Measurements from ENCODE around the gene ARHGAP8.

ARHGAP8 gene

GRCh38 chr22:44865193-44866057 lies 113.0 kb downstream of the ARHGAP8 start:
- no peak for DNase-seq

DNA sequence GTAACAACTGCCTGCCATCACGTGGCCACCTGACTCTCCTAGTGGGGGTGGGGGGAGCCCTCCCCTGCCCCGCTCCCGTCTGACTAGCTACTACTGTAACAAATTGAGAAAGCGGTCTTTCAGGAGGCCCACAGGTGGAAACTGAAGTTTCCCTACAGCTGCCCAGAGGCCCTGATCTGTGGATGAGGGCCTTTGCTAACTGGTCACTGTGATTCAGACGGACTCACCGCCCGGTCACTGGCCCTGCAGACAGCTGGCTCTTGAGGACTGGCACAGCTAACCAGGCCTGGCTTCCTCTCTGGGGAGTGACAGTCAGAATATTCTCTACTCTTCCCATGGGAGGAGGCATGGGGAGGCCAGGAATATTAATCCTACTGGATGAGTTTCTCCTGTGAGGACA lies 116.8 kb downstream of the ARHGAP8 start:
- DNase-seq: no peak

DNA sequence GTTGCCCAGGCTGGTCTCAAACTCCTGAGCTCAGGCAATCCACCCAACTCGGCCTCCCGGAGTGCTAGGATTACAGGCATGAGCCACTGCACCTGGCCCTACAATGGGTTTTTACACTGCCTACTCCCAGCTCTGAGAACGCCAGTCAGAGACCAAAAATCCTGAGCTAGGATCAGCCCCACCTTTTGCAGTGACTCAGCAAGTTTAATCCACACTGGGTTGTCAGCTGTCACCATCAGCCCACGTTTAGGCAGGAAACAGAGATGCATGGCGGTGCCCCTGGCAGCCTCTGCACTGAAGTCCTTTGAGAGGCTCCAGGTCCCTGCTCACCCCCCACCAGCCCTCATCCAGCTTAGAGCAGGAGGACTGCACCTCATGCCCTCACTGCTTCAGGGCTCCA lies 117.6 kb downstream of the ARHGAP8 start:
- no peak for DNase-seq

DNA sequence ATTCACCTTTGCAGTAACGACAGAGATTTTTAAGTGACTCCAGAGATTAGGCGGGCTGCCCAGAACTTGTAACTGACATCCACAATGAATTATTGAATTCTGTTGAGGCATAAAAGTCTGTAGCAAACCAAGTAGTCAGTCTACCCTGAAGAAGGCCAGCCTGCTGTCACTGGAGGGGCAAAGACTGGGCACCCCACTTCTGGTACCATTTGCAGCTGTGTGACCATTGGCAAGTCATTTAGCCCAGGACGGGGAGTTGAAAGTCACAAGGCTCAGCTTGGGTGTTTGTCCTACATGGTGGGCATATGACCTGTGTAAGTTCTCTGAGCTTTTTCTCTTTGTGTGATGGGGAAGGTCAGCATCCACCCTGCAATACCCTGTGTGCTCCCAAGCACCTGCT lies 119.4 kb downstream of the ARHGAP8 start:
- no peak for DNase-seq

- DNase-seq: no peak
Measured at GRCh38 chr22:44876921-44877320, 124.5 kb downstream of the ARHGAP8 start.

DNA sequence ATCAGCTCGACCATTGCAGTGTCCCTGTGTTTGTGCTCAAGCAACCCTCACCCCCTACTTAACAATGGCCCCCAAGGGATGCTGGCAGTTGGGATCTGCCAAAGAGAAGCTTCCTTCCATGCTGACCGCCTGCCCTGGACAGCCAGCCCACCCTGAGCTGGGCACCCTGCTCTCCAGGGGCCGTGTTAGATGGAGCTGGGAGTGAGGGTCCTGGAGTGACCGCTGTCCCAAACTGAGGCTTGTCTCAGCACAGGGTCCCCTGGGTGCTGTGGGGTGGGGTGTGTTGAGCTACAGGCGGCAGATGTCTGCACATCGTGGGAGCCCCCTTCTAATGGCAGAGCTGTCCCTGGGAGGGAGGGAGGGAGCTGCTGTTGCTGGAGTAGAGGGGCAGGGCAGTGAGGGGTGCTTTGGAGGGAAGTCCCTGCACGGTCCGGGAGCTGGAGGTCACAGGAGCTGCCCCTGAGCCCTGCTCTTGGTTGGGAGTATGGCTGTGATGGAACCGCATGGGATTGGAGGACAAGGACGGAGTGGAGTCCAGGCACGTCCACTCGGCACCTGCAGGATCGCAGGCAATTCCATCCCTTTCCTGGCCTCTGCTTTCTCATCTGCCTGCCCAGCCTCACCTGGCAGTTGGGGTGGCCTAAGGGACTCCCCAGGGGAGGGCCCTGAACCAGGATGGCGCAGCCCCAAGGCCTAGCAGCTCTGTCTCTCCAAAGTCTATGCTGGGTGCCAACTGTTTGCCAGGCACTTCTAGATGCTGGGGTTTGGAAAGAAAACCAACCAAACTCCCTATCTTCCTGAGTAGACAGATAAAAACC lies 126.3 kb downstream of the ARHGAP8 start:
- DNase-seq: no peak

GRCh38 chr22:44879301-44879680 lies 126.9 kb downstream of the ARHGAP8 start:
- no peak for DNase-seq

DNA sequence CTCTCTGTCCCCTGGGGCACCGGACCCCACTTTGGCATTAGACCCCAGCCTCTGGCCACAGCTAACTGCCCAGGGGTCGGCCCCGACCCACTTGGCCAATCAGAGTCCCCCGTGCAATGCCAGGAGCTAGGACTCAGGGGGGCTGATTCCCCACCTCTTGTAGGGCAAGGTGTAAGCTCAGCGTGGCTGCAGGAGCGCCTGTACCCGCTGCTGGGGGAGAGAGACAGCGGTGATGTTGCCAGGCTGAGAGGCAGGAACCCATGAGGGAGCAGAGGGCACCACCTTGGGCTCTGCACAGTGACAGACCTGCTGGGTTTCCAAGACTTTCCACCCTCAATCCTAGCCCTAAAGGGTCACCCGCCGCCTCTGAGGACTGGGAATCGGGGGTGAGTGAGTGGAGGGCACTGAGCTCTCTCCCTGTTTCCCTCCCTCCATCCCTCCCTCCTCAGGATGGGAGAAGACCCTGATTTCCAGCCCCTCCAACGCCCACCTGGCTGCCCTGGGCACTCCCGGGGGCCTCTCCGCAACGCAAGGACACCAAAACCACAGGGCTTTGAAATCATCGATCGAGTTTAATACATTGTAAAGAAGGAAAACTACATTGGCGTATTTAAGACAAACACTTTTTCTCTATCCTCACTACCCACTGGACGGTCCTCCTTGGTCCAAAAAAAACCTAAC lies 128.4 kb downstream of the ARHGAP8 start:
- no peak for DNase-seq

DNA sequence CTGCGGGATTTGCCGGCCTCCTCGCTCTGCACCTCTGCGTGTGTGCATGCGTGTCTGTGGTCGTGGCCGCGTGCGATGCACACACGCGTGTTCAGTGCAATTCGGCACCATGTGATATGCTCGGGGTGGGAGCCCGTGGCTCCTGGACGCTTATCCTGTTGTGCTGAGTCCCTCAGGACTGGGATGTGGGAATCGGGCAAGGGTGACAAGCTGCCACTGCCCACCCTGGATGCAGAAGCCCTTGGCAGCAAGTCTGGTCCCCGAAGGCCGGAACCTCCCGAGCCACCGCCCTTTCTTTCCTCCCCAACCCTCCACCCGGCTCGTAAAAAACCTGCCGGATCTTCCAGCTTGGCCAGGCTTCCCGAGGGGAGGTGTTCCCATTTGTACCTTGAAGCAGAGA lies 129.2 kb downstream of the ARHGAP8 start:
- DNase-seq: no peak

DNA sequence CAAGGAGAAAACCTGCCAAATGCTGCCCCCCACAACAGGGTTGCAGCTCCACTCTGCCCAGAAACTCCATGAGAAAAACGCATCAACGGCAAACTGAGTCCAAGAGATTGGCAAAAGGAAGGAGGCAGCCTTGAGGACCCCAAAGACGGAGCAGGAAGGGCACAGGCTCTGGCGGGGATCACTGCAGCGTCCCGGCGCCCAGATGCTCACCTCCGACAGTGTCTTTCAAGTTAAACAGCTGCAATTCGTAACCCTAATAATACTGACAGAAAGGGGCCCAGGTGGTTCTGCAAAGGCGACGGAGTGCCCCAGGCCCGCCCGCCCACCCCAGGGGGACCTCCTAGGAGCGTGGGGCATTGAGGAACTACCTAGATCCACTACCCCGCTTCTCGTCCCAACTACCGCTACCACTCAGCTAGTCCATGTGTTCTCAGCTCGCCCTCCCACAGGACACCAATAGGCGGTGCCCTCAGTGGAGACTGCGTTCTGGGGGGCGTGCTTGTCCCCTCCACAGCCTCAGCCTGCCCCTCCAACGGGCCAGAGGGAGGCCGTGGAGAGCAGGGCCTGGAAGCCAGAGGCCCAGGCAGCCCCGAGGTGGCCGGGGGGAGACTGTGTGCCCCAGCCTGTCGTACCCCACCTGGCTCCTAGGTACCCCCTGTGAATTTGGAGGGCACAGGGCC lies 130.0 kb downstream of the ARHGAP8 start:
- DNase-seq: no peak

DNA sequence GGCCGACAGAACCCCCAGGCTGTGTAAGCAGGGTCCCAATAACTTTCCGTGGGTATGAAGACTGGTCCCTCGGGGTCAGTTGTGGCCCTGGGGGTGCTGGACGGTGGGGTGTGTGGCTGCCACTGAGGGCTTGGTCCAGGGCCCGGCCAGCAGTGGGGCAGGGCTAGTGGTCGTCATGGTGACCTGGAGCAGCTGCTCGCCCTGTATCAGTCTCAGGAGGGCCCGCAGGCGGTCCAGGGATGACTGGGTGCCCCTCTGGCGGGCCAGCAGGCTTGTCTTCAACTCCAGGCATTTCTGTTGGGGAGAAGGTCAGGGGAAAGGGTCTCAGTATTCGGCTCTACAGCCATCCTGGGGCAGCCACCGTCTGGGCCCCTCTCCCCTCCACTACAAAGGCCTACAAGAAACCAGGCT lies 130.6 kb downstream of the ARHGAP8 start:
- no peak for DNase-seq

DNA sequence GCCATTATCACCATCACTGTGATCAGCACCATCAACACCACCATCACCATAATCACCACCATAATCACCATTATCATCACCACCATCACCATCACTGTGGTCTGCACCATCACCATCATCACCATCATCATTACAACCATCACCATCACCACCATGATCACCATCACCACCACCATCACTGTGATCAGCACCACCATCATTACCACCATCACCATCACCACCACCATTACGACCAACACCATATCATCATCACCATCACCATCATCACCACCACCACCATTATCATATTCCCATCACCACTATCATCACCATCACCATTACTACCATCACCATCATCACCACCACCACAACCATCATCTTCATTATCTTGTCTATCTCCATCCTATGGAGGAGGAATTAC lies 132.2 kb downstream of the ARHGAP8 start:
- no peak for DNase-seq

DNA sequence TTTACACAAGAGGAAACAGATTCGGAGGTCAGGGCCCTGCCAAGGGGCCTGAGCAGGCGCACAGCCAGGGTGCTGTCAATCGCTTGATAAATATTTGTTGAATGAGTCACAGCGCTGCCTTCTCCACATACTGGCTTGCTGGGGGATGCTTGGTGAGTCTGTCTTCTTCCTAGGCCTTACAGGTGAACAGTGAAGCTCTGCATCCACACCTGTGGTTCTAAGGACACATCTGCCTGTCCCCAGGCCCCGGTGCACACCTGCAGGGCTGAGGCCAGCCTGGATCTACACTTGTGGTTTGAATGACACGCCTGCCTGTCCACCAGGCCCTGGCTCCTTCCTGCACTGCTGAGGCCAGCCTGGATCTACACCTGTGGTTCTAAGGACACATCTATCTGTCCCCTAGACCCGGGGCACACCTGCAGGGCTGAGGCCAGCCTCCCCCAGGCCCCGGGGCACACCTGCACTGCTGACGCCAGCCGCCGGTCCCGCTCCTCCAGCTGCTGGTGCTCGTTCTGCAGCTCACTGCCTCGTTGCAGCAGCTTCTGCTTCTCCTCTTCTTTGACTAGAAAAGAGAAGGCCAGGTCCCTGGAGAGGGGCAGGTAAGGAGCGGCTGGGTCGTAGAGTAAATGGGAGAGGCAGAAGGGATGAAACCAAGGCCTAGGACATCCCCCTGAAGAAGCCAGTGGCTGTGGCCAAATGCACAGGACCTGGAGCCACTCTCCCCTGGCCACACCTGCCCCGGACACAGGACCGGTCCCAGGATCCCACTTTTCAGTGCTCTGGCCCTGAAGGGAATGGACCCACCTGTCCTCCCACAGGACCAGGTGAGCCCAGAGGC lies 132.8 kb downstream of the ARHGAP8 start:
- no peak for DNase-seq

DNA sequence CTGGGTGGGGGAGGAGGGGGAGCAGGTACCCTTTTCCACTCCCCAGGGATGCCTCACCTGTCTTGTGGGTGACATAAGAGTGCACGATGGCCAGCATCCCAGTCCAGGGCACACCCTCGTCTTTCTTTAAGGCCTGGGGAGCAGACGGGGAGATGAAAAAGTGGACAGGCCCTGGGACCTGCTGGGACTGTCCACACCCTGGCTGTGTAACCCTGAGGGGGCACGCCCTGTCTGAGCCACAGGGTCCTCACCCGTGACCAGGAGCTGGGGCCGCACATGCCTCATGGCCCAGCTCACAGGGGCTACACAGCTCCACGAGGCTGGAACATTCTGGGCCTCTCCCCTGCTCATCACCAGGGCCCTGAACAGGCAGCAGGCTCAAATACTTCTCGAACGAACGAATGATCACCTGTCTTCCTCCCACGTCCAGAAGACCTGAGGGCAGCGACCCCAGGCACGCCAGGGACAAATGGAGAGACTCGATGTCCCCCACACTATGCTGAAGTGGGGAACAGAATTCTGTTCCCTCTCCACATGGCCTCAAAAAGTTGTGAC lies 133.5 kb downstream of the ARHGAP8 start:
- no peak for DNase-seq

- no peak for DNase-seq
Measured at GRCh38 chr22:44887941-44888366, 135.6 kb downstream of the ARHGAP8 start.

DNA sequence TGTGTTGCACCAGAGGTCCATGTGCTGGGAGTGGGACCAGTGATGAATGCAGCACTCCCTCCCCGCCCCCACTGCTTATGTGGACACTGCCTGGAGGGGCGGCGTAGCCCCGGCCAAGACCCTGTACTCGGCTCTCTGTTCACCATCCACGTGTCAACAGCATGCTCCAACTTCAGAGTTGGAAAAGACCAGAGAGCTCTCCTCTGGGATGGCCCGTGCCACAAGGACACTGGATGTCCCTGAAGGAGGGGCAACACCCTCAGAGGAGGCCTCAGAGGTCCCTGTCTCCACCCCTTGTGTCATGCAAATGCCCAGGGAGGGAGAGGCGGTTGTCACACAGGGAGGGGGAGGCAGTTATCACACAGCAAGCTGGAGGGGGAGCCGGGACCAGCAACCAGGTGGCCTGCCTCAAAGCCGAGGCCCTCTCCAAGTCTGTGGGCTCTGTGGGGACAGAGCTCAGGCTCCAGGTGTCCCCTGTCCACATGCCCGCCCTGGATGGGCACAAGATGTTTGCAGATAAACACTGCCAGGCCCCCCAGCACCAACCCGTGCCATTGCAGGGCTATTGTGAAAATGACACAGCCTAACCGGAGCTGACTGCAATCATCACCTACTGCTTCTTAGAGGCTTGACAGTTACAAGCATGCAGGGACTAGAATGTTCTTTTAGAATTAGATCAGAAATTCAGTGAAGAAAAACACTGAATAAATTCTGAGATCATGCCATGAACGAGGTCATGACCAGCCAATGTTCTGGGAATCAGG lies 136.3 kb downstream of the ARHGAP8 start:
- no peak for DNase-seq

- DNase-seq: no peak
Measured at GRCh38 chr22:44889255-44889878, 137.0 kb downstream of the ARHGAP8 start.

- DNase-seq: no peak
Measured at GRCh38 chr22:44890416-44891292, 138.3 kb downstream of the ARHGAP8 start.

- DNase-seq: no peak
Measured at GRCh38 chr22:44891293-44891747, 138.9 kb downstream of the ARHGAP8 start.
